WTC11 (cell line): ENCODE data around the gene USP34. TPM values are rescaled to one million over a fixed set of nuclear protein-coding genes. Genes with fewer than 3 reads are reported as not detected.

Source experiments
- ATAC-seq: fragments of 200-7000 bp; cut with Tn5 transposase; 2 replicates; pipeline ENCODE4 v1.10.0; 2021; ENCODE audit warnings: mild to moderate bottlenecking, moderate library complexity
- CTCF ChIA-PET: fragments of 300-600 bp; sonication (Branson Sonifier 250); formaldehyde crosslinking; loops from one replicate; lab custom pipeline; 2021; ENCODE audit warnings: antibody characterized with exemption; lab: Charles Lee
- POLR2A ChIA-PET: fragments of 350-600 bp; sonication (Branson Sonifier 250); formaldehyde crosslinking; loops from one replicate; lab custom pipeline; 2021; ENCODE audit warnings: antibody characterized with exemption; lab: Charles Lee
- DNase-seq: peaks from one replicate; pipeline ENCODE4 v3.0.0; 2021; ENCODE audit warnings: low spot score
- H3K27ac Mint-ChIP-seq: 2 replicates; pipeline ENCODE4 v1.8.0; 2021; ENCODE audit warnings: mixed read lengths
- H3K27me3 Mint-ChIP-seq: 2 replicates; pipeline ENCODE4 v1.8.0; 2021; ENCODE audit warnings: low read depth, mild to moderate bottlenecking, moderate library complexity, mixed read lengths
- H3K36me3 Mint-ChIP-seq: 2 replicates; pipeline ENCODE4 v1.8.0; 2021; ENCODE audit warnings: mixed read lengths
- H3K4me1 Mint-ChIP-seq: 2 replicates; pipeline ENCODE4 v1.8.0; 2022; ENCODE audit warnings: mixed read lengths
- H3K4me3 Mint-ChIP-seq: 2 replicates; pipeline ENCODE4 v1.8.0; 2021; ENCODE audit warnings: mild to moderate bottlenecking, moderate library complexity, mixed read lengths
- H3K9me3 Mint-ChIP-seq: 2 replicates; pipeline ENCODE4 v1.8.0; 2021; ENCODE audit warnings: mixed read lengths
- FOXJ3 ChIP-seq: sonication (generic); formaldehyde crosslinking; IDR thresholded peaks from 2 replicates; pipeline ENCODE4 v1.9.0; 2021; ENCODE audit warnings: missing genetic modification reagents, mild to moderate bottlenecking, borderline replicate concordance
- FOXK1 ChIP-seq: sonication (generic); formaldehyde crosslinking; IDR thresholded peaks from 2 replicates; pipeline ENCODE4 v1.8.0; 2022; ENCODE audit warnings: mild to moderate bottlenecking, moderate library complexity, missing genetic modification reagents
- FOXP1 ChIP-seq: sonication (generic); formaldehyde crosslinking; IDR thresholded peaks from 2 replicates; pipeline ENCODE4 v1.8.0; 2022; ENCODE audit warnings: missing genetic modification reagents, mild to moderate bottlenecking, moderate library complexity, borderline replicate concordance
- HMGA2 ChIP-seq: fragments of 250-450 bp; sonication (Bioruptor Pico); IDR thresholded peaks from 2 replicates; pipeline ENCODE4 v1.4.0; 2021; ENCODE audit warnings: mild to moderate bottlenecking, moderate library complexity
- MLX ChIP-seq: sonication (generic); formaldehyde crosslinking; IDR thresholded peaks from 2 replicates; pipeline ENCODE4 v1.8.1; 2023; ENCODE audit warnings: mild to moderate bottlenecking, missing genetic modification reagents, moderate library complexity
- ZNF121 ChIP-seq: sonication (generic); formaldehyde crosslinking; IDR thresholded peaks from 2 replicates; pipeline ENCODE4 v1.8.0; 2023; ENCODE audit warnings: missing genetic modification reagents
- ZNF232 ChIP-seq: sonication (generic); formaldehyde crosslinking; IDR thresholded peaks from 2 replicates; pipeline ENCODE4 v1.8.0; 2022; ENCODE audit warnings: mild to moderate bottlenecking, missing genetic modification reagents
- total RNA-seq: library from RNA; stranded (reverse); gene quantifications from 3 replicates; pipeline ENCODE4 v1.2.3, GENCODE V29; 2021
- TF ChIP-seq, protein P1 (sequence below): fragments of 250-450 bp; sonication (Bioruptor Pico); IDR thresholded peaks from 2 replicates; pipeline ENCODE4 v1.9.0; 2021; ENCODE audit warnings: mild to moderate bottlenecking, borderline replicate concordance
- TF ChIP-seq, protein P2 (sequence below): sonication (generic); formaldehyde crosslinking; IDR thresholded peaks from 2 replicates; pipeline ENCODE4 v1.8.0; 2022; ENCODE audit warnings: mild to moderate bottlenecking, missing genetic modification reagents
- TF ChIP-seq, protein P3 (sequence below): sonication (generic); formaldehyde crosslinking; conservative IDR thresholded peaks from 2 replicates; pipeline ENCODE4 v1.8.1; 2023; ENCODE audit warnings: mild to moderate bottlenecking, low read depth, missing genetic modification reagents, moderate library complexity
- TF ChIP-seq, protein P4 (sequence below): fragments of 250-450 bp; sonication (Bioruptor Pico); IDR thresholded peaks from 2 replicates; pipeline ENCODE4 v1.9.0; 2021; ENCODE audit warnings: mild to moderate bottlenecking
- TF ChIP-seq, protein P5 (sequence below): sonication (generic); formaldehyde crosslinking; IDR thresholded peaks from 2 replicates; pipeline ENCODE4 v1.8.1; 2023; ENCODE audit warnings: mild to moderate bottlenecking, missing genetic modification reagents, moderate library complexity

USP34 gene
- total RNA-seq, 1 experiment from 2014 or later: 92.3 TPM

DNA sequence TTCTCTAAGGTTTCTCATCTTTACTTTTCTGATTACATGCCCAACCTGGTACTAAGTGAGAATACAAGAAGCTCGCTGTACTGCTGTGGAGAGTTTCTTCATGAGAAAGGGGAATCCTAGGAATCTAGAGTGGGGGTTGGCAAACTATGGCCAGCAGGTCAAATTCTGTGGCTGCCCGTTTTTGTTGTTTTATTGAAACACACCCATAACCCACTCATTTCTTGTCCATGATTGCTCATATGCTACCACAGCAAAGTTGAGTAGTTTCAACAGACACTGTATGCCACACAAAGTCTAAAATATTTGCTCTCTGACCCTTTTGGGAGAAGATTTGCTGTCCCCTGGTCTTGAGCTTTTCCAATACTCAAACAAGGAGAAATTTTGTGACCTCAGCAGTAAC lies 250.1 kb downstream of the USP34 start (continued):
- TF ChIP-seq, protein P1, sequence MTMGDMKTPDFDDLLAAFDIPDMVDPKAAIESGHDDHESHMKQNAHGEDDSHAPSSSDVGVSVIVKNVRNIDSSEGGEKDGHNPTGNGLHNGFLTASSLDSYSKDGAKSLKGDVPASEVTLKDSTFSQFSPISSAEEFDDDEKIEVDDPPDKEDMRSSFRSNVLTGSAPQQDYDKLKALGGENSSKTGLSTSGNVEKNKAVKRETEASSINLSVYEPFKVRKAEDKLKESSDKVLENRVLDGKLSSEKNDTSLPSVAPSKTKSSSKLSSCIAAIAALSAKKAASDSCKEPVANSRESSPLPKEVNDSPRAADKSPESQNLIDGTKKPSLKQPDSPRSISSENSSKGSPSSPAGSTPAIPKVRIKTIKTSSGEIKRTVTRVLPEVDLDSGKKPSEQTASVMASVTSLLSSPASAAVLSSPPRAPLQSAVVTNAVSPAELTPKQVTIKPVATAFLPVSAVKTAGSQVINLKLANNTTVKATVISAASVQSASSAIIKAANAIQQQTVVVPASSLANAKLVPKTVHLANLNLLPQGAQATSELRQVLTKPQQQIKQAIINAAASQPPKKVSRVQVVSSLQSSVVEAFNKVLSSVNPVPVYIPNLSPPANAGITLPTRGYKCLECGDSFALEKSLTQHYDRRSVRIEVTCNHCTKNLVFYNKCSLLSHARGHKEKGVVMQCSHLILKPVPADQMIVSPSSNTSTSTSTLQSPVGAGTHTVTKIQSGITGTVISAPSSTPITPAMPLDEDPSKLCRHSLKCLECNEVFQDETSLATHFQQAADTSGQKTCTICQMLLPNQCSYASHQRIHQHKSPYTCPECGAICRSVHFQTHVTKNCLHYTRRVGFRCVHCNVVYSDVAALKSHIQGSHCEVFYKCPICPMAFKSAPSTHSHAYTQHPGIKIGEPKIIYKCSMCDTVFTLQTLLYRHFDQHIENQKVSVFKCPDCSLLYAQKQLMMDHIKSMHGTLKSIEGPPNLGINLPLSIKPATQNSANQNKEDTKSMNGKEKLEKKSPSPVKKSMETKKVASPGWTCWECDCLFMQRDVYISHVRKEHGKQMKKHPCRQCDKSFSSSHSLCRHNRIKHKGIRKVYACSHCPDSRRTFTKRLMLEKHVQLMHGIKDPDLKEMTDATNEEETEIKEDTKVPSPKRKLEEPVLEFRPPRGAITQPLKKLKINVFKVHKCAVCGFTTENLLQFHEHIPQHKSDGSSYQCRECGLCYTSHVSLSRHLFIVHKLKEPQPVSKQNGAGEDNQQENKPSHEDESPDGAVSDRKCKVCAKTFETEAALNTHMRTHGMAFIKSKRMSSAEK (CRISPR knock-in tag): no peak
- TF ChIP-seq, protein P2, sequence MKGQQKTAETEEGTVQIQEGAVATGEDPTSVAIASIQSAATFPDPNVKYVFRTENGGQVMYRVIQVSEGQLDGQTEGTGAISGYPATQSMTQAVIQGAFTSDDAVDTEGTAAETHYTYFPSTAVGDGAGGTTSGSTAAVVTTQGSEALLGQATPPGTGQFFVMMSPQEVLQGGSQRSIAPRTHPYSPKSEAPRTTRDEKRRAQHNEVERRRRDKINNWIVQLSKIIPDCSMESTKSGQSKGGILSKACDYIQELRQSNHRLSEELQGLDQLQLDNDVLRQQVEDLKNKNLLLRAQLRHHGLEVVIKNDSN (CRISPR knock-in tag): no peak

DNA sequence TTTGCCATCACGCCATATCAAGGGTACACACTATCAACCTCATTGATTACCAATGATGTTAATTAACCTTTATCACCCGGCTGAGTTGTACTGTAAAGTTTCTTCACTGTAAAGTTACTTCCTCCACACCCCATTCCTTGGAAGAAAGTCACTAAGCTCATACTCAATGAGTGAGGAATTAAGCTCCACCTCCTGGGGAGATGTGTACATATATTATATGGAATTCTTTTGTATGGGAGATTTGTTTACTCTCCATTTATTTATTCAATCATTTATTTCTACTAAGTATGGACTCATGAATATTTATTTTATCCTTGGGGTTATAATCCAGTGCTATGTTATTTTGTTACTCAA lies 252.1 kb downstream of the USP34 start:
- CTCF ChIA-PET: no interaction called here
- H3K9me3 Mint-ChIP-seq: no peaks in the 10 kb centered on the region
- TF ChIP-seq FOXK1 (CRISPR knock-in tag) (no peak), MLX (CRISPR knock-in tag) (no peak), ZNF232 (CRISPR knock-in tag) (no peak), FOXP1 (CRISPR knock-in tag) (no peak), HMGA2 (CRISPR knock-in tag) (no peak), ZNF121 (no peak), FOXJ3 (CRISPR knock-in tag) (no peak)
- TF ChIP-seq, protein P1 (CRISPR knock-in tag): no peak
- TF ChIP-seq, protein P3, sequence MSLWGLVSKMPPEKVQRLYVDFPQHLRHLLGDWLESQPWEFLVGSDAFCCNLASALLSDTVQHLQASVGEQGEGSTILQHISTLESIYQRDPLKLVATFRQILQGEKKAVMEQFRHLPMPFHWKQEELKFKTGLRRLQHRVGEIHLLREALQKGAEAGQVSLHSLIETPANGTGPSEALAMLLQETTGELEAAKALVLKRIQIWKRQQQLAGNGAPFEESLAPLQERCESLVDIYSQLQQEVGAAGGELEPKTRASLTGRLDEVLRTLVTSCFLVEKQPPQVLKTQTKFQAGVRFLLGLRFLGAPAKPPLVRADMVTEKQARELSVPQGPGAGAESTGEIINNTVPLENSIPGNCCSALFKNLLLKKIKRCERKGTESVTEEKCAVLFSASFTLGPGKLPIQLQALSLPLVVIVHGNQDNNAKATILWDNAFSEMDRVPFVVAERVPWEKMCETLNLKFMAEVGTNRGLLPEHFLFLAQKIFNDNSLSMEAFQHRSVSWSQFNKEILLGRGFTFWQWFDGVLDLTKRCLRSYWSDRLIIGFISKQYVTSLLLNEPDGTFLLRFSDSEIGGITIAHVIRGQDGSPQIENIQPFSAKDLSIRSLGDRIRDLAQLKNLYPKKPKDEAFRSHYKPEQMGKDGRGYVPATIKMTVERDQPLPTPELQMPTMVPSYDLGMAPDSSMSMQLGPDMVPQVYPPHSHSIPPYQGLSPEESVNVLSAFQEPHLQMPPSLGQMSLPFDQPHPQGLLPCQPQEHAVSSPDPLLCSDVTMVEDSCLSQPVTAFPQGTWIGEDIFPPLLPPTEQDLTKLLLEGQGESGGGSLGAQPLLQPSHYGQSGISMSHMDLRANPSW: no peak
- TF ChIP-seq, protein P4, sequence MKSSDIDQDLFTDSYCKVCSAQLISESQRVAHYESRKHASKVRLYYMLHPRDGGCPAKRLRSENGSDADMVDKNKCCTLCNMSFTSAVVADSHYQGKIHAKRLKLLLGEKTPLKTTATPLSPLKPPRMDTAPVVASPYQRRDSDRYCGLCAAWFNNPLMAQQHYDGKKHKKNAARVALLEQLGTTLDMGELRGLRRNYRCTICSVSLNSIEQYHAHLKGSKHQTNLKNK (CRISPR knock-in tag): no peak
- TF ChIP-seq, protein P5, sequence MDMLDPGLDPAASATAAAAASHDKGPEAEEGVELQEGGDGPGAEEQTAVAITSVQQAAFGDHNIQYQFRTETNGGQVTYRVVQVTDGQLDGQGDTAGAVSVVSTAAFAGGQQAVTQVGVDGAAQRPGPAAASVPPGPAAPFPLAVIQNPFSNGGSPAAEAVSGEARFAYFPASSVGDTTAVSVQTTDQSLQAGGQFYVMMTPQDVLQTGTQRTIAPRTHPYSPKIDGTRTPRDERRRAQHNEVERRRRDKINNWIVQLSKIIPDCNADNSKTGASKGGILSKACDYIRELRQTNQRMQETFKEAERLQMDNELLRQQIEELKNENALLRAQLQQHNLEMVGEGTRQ (CRISPR knock-in tag): no peak
- TF ChIP-seq, all 79 proteins: peak for 0
- Mint-ChIP-seq H3K4me3 (no peak overlapping the region), H3K27ac (no peak overlapping the region), H3K4me1 (peaks cover 3% of the 10 kb centered on the region), H3K27me3 (no peaks in the 10 kb centered on the region), H3K36me3 (peaks cover 55% of the 10 kb centered on the region)
- ATAC-seq (no peak), DNase-seq (no peak)
- POLR2A ChIA-PET: no interaction called here
